Activated effector memory CD4-positive, alpha-beta T cell treated with Interleukin-2 at 50 U/mL for 16 hours (primary cell): ENCODE data around the gene TRAPPC13.

Source experiments
- DNase-seq: peaks from one replicate; pipeline ENCODE4 v3.0.0-alpha.2; 2020

Gene TRAPPC13

GRCh38 chr5:65682148-65682547, 57.3 kb downstream of the TRAPPC13 start:
- DNase-seq, result no peak

GRCh38 chr5:65693121-65693520, 68.3 kb downstream of the TRAPPC13 start:
- DNase-seq, result no peak

DNA sequence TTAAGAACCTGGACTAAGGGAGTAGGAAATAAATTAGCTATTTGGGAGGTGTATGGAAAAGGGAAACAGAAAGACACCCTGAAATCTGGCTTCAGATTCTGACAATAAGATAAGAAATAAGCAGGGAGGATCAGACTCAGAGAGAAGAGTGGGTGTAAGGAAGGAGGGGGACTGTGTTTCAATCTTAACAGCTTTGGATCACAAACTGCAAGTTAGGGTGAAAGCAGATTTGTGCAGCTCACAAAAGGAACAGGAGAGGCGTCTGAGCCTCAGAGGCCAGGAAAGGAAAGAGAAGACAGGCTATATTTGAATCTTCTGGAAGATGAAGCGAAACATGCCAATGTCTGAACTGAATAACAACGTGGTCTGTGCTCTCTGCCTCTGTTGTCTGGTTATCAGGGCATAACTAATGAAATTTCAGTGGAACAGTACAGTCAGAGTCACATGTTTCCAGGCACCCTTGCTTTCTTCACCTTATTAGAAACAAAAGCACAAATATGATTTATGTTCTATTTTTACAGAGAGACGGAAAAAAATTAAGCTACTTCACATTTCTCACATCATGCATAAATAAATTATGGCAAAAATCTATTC, 70.4 kb downstream of the TRAPPC13 start:
- no peak for DNase-seq

- DNase-seq, result no peak
Observed at GRCh38 chr5:65695896-65696295, 71.1 kb downstream of the TRAPPC13 start.

GRCh38 chr5:65696892-65697291, 72.1 kb downstream of the TRAPPC13 start:
- no peak for DNase-seq

GRCh38 chr5:65699338-65699737, 74.5 kb downstream of the TRAPPC13 start:
- no peak for DNase-seq

DNA sequence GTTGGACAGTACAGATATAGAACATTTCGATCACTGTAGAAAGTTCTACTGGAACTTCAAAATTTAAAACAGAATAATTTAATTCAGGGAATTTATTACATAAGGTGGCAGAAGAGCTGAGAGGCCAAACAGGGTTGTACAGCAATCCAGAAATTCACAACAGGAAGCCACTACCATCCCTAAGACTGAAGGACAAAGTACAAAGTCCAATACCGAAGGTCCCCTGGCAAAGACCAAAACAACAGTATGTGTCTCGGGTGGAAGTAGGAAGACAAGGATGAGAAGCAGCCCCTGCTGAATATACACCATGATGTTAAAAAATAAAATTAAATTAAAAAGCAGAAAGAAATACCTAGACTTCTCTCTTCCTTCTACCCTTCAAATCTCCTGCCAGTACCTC, 77.2 kb downstream of the TRAPPC13 start:
- DNase-seq, result no peak

- no peak for DNase-seq
Observed at GRCh38 chr5:65704621-65705239, 79.9 kb downstream of the TRAPPC13 start.

DNA sequence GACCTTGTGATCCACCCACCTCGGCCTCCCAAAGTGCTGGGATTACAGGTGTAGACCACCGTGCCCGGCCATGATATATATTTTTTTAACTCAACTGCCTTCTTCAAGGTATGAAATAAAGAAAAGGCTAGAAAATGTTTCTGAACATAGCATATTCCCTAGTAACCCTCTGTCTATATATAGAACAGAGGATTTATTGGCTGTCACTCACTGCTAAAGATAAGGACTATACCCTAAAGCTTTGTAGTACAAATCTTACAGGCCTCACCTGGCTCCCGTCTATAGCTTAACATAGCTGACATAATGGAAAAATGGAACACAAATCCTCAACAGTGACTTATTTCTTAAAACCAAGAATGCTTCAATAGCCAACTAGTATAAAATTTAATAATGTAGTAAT, 82.8 kb downstream of the TRAPPC13 start:
- no peak for DNase-seq

GRCh38 chr5:65708145-65708544, 83.3 kb downstream of the TRAPPC13 start:
- no peak for DNase-seq
